VCaP (cell line): Measurements from ENCODE around the gene BPIFB3.

Experiments
- H3K27ac ChIP-seq: fragments of 450-650 bp; 2 replicates; pipeline ENCODE4 v1.5.1; 2017
- TF ChIP-seq, protein P1 (sequence below): fragments of 450-650 bp; conservative IDR thresholded peaks from 2 replicates; pipeline ENCODE4 v1.5.1; 2017; ENCODE audit warnings: mild to moderate bottlenecking, moderate library complexity

BPIFB3 gene

DNA sequence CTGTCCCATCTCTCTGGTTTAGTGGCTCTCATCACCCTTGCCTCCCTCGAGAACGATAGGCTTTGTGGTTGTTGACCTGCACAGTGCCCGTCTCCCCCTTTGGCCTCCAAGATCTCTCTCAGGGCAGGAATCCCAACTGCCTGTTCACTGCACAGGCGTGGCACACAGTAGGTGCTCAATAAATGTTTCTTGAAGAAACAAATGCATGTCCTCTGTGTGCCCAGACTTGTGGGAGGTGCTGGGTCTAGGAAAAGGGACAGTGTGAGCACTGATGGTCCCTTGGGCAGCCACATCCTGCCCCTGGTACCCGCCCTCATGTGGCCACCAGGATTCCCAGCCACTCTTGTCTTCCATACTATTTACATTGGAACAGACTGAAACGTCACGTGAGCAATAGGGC is 24.8 kb upstream of the BPIFB3 start:
- no peak overlapping the region for H3K27ac ChIP-seq
- TF ChIP-seq, protein P1, sequence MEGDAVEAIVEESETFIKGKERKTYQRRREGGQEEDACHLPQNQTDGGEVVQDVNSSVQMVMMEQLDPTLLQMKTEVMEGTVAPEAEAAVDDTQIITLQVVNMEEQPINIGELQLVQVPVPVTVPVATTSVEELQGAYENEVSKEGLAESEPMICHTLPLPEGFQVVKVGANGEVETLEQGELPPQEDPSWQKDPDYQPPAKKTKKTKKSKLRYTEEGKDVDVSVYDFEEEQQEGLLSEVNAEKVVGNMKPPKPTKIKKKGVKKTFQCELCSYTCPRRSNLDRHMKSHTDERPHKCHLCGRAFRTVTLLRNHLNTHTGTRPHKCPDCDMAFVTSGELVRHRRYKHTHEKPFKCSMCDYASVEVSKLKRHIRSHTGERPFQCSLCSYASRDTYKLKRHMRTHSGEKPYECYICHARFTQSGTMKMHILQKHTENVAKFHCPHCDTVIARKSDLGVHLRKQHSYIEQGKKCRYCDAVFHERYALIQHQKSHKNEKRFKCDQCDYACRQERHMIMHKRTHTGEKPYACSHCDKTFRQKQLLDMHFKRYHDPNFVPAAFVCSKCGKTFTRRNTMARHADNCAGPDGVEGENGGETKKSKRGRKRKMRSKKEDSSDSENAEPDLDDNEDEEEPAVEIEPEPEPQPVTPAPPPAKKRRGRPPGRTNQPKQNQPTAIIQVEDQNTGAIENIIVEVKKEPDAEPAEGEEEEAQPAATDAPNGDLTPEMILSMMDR, result no peak

DNA sequence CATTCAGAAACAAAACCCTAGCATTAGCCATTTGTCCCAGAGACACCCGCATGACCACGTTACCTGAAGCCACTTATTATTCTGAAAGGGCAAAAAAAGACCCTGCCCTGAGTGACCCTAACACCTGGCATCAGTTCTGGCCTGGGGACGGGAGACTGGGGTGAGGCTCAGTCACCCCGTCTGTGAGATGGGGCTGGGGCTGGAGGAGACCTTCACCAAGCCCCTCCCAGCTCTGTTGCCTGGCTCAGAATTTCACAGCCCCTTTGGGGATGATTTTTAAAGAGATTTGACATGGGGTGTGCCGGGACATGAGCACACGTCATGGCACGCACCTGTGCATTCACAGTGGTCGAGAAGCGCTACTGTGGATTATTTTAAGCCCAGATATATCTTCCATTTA is 23.6 kb upstream of the BPIFB3 start:
- no peak overlapping the region for H3K27ac ChIP-seq
- TF ChIP-seq, protein P1, result no peak

DNA sequence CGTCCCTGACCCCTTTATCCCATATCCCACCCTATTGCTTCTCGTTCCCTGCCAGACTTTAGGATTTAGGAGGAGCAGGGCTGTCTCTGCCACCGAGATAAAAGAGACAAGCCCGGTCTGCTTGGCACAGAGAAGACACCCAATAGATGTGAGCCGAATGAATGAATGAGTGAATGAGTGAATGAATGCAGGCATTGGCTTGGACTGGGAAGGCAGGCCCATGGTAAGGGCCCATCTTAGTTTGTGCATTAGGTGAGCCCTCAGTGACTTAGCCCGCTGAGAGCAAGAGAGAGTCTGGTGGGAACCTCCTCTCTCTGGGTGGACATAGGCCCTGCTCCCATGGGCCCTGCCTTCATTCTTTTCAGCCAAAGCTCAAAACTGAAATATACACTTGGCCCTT is 23.1 kb upstream of the BPIFB3 start:
- H3K27ac ChIP-seq, result no peak overlapping the region
- TF ChIP-seq, protein P1, result no peak

DNA sequence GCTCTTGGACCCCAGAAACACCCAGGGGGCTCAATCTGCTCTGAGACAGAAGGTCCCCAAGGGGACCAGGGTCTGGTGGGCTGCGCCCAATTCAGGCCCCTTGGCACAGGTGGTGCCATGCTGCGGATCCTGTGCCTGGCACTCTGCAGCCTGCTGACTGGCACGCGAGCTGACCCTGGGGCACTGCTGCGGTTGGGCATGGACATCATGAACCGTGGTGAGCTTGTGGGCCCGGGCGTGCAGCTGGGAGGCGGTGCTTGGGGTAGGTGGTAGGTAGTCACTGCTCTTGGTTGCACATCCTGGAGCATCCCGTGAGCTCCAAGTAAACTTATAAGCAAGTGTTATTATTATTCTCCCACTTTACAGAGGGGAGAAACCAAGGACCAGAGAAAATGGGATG is 22.2 kb upstream of the BPIFB3 start, which contains the start of gene BPIFB6:
Gene BPIFB6, plus strand, starts transcription at position 118 of the 400 bp plus-strand sequence. Its CDS starts 0 bp downstream, at position 118.
- TF ChIP-seq, protein P1, result no peak

GRCh38 chr20:33032555-33032954 is 21.1 kb upstream of the BPIFB3 start:
- TF ChIP-seq, protein P1, result no peak

More for the DNA sequence above, 22.2 kb upstream of the BPIFB3 start, which contains the start of gene BPIFB6:
- no peak within 1 kb of the TSS for H3K27ac ChIP-seq

GRCh38 chr20:33033381-33033780 is 20.3 kb upstream of the BPIFB3 start:
- H3K27ac ChIP-seq, result no peak overlapping the region
- TF ChIP-seq, protein P1, result no peak

More at GRCh38 chr20:33032555-33032954, 21.1 kb upstream of the BPIFB3 start:
- H3K27ac ChIP-seq, result no peak overlapping the region

GRCh38 chr20:33034115-33034514 is 19.6 kb upstream of the BPIFB3 start:
- H3K27ac ChIP-seq, result no peak overlapping the region
- TF ChIP-seq, protein P1, result no peak
